Measurements from ENCODE around the gene SIK3.

DNA sequence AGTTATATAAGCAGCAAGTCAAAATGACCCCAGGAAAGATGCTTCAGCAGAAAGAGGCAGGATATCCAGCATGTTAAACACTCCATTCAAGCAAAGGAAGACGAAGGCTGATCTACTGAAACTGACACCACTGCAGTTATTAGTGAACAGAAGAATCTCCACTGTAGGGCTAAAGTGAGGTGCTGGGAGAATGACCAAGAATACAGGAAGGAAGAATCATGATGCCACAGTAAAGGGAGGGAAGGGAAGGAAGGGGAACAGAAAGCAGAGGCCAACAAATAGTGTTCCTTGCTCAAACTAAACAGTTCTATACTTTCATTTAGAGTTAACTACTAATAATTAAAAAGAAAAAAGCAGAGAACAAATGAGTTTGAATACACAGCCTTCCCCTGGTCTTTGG lies 92.5 kb downstream of the SIK3 start:
- TF ChIP-seq, protein P1, sequence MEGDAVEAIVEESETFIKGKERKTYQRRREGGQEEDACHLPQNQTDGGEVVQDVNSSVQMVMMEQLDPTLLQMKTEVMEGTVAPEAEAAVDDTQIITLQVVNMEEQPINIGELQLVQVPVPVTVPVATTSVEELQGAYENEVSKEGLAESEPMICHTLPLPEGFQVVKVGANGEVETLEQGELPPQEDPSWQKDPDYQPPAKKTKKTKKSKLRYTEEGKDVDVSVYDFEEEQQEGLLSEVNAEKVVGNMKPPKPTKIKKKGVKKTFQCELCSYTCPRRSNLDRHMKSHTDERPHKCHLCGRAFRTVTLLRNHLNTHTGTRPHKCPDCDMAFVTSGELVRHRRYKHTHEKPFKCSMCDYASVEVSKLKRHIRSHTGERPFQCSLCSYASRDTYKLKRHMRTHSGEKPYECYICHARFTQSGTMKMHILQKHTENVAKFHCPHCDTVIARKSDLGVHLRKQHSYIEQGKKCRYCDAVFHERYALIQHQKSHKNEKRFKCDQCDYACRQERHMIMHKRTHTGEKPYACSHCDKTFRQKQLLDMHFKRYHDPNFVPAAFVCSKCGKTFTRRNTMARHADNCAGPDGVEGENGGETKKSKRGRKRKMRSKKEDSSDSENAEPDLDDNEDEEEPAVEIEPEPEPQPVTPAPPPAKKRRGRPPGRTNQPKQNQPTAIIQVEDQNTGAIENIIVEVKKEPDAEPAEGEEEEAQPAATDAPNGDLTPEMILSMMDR (IDR thresholded peaks at IDR 0.05; ENCODE audit: borderline replicate concordance, extremely low read depth, low read length, poor library complexity, severe bottlenecking), result no peak
- TF ChIP-seq EZH2 (IDR thresholded peaks at IDR 0.05; ENCODE audit: borderline replicate concordance, low read depth, low read length, severe bottlenecking), result no peak
